ENCODE data around the gene KEL. TPM values are rescaled to one million over a fixed set of nuclear protein-coding genes. Genes with fewer than 3 reads are reported as not detected.
A peak's percentile ranks its signal among the peaks of the same experiment; 100 is the strongest.

The KEL gene
- total and polyA plus RNA-seq, 2 donors from 2014 or later: 0.28 to 0.39 TPM

DNA sequence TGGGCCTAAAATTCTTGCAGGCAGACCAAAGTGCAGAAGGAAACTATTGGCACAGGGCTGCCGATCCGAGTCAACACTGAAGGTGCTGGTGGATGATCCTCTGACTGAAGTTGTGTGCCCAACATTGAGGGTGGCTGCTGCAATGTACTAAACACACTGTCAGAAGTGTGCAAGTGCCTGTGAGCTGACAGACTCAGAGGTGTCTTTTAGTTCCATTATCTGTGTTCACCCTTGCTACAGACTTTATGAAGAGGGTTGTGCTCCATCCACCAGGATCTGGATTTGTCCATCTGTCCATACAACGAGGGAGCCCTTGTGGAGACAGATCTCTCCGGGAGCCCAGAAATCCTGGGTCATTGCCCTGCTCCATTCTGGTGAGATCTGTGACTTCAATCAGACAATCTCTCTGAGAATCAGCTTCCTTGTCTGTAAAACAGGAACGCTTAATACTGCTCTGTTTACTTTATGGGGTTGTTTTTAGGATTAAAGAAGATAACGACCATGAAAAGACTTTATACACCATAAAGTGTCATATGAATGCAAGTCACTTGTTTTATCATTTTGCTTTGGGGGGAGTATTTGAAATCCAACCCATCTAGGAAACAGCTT is 67.1 kb downstream of the KEL start:
- Histone ChIP-seq H3K4me3 (ENCODE audit: low read length in 3 of 3) (no peak overlapping the region), H3K9me3 (ENCODE audit: control insufficient read depth in 2 of 3, insufficient read depth in 1 of 3, low read length in 3 of 3) (no peaks in the 10 kb centered on the region), H3K9ac (ENCODE audit: low read length in 3 of 3) (no peak overlapping the region), H3K27me3 (ENCODE audit: control insufficient read depth, insufficient read depth, low read length) (no peaks in the 10 kb centered on the region), H3K4me1 (ENCODE audit: control insufficient read depth in 2 of 3, insufficient read depth in 2 of 3, low read depth in 1 of 3, low read length in 3 of 3) (no peaks in the 10 kb centered on the region), H3K36me3 (ENCODE audit: control insufficient read depth in 2 of 3, insufficient read depth in 3 of 3, low read length in 3 of 3) (no peaks in the 10 kb centered on the region), H3K27ac (ENCODE audit: low read depth in 2 of 2, low read length in 2 of 2) (no peak overlapping the region)
- no peak for FAIRE-seq
- TF ChIP-seq, protein P1, sequence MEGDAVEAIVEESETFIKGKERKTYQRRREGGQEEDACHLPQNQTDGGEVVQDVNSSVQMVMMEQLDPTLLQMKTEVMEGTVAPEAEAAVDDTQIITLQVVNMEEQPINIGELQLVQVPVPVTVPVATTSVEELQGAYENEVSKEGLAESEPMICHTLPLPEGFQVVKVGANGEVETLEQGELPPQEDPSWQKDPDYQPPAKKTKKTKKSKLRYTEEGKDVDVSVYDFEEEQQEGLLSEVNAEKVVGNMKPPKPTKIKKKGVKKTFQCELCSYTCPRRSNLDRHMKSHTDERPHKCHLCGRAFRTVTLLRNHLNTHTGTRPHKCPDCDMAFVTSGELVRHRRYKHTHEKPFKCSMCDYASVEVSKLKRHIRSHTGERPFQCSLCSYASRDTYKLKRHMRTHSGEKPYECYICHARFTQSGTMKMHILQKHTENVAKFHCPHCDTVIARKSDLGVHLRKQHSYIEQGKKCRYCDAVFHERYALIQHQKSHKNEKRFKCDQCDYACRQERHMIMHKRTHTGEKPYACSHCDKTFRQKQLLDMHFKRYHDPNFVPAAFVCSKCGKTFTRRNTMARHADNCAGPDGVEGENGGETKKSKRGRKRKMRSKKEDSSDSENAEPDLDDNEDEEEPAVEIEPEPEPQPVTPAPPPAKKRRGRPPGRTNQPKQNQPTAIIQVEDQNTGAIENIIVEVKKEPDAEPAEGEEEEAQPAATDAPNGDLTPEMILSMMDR (IDR thresholded peaks at IDR 0.05; ENCODE audit: borderline replicate concordance, extremely low read depth, insufficient read depth): no peak
- no peak for DNase-seq
- intact Hi-C loops (cut with DNase I): no loop called here

GRCh38 chr7:142894112-142894984 is 67.8 kb downstream of the KEL start:
- intact Hi-C loops (cut with DNase I): no loop called here
- Histone ChIP-seq H3K27me3 (ENCODE audit: control insufficient read depth, insufficient read depth, low read length) (no peaks in the 10 kb centered on the region), H3K4me3 (ENCODE audit: low read length in 3 of 3) (no peak overlapping the region), H3K36me3 (ENCODE audit: control insufficient read depth in 2 of 3, insufficient read depth in 3 of 3, low read length in 3 of 3) (no peaks in the 10 kb centered on the region), H3K9me3 (ENCODE audit: control insufficient read depth in 2 of 3, insufficient read depth in 1 of 3, low read length in 3 of 3) (no peaks in the 10 kb centered on the region), H3K27ac (ENCODE audit: low read depth in 2 of 2, low read length in 2 of 2) (no peak overlapping the region), H3K4me1 (ENCODE audit: control insufficient read depth in 2 of 3, insufficient read depth in 2 of 3, low read depth in 1 of 3, low read length in 3 of 3) (no peaks in the 10 kb centered on the region), H3K9ac (ENCODE audit: low read length in 3 of 3) (no peak overlapping the region)
- DNase-seq: peak in 1 of 5 donors; percentile 7
- TF ChIP-seq, protein P1 (IDR thresholded peaks at IDR 0.05; ENCODE audit: borderline replicate concordance, extremely low read depth, insufficient read depth): no peak
- FAIRE-seq: no peak

GRCh38 chr7:142892951-142893350 is 69.2 kb downstream of the KEL start:
- TF ChIP-seq, protein P1 (IDR thresholded peaks at IDR 0.05; ENCODE audit: borderline replicate concordance, extremely low read depth, insufficient read depth): no peak
- no peak for FAIRE-seq
- peak in 1 of 5 donors; percentile 12 for DNase-seq
- Histone ChIP-seq H3K27me3 (ENCODE audit: control insufficient read depth, insufficient read depth, low read length) (no peaks in the 10 kb centered on the region), H3K4me1 (ENCODE audit: control insufficient read depth in 2 of 3, insufficient read depth in 2 of 3, low read depth in 1 of 3, low read length in 3 of 3) (no peaks in the 10 kb centered on the region), H3K9ac (ENCODE audit: low read length in 3 of 3) (no peak overlapping the region), H3K4me3 (ENCODE audit: low read length in 3 of 3) (no peak overlapping the region), H3K27ac (ENCODE audit: low read depth in 2 of 2, low read length in 2 of 2) (no peak overlapping the region), H3K36me3 (ENCODE audit: control insufficient read depth in 2 of 3, insufficient read depth in 3 of 3, low read length in 3 of 3) (no peaks in the 10 kb centered on the region), H3K9me3 (ENCODE audit: control insufficient read depth in 2 of 3, insufficient read depth in 1 of 3, low read length in 3 of 3) (no peaks in the 10 kb centered on the region)
- intact Hi-C loops (cut with DNase I): no loop called here
